Thyroid gland (tissue), 4 donors: ENCODE measurements around the gene ZNF14.

ENCODE experiments used
- POLR2A ChIP-seq, 2 donors: fragments of 450-650 bp; IDR thresholded peaks; one replicate each; pipeline ENCODE4 v1.6.1; 2017; ENCODE audit warnings: antibody characterized with exemption in 2 of 2, mild to moderate bottlenecking in 2 of 2, moderate library complexity in 1 of 2
- TF ChIP-seq, protein P1 (sequence below), 6 experiments: fragments of 200-600 bp in 3 of 6; fragments of 450-650 bp in 3 of 6; sonication (generic) in 3 of 6; IDR thresholded peaks; one replicate each; pipeline ENCODE4 v1.5.1; 2016 to 2019; ENCODE audit warnings: antibody characterized with exemption in 6 of 6, mild to moderate bottlenecking in 2 of 6, inconsistent platforms in 1 of 6, moderate library complexity in 1 of 6

DNA sequence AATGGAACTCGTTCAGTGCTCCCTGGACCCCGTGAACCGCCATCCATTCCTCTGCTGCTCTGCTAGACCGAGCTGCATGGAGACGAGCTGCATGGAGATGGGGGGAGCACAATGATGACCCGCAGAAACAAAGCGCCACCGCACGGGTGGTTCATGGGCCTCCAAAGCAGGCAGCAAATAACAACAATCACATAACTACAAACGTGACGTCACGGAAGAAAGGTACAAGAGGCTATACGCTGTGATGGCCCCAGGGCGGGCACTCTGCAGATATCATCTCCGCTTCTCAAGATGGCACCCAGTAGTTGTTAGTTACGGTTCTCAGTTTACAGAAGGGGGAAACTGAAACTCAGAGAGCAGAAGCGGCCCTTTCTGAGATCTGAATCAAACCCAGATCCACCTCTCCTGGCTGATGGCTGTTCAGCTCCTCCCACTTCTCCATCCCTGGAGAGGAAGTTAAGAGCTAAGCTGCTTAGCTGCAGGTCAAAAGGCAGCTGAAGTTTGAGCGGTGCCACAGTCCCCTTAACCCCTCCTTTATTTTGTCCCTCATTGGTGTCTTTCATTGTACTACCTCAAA lies 71.1 kb downstream of the ZNF14 start:
- TF ChIP-seq, protein P1, sequence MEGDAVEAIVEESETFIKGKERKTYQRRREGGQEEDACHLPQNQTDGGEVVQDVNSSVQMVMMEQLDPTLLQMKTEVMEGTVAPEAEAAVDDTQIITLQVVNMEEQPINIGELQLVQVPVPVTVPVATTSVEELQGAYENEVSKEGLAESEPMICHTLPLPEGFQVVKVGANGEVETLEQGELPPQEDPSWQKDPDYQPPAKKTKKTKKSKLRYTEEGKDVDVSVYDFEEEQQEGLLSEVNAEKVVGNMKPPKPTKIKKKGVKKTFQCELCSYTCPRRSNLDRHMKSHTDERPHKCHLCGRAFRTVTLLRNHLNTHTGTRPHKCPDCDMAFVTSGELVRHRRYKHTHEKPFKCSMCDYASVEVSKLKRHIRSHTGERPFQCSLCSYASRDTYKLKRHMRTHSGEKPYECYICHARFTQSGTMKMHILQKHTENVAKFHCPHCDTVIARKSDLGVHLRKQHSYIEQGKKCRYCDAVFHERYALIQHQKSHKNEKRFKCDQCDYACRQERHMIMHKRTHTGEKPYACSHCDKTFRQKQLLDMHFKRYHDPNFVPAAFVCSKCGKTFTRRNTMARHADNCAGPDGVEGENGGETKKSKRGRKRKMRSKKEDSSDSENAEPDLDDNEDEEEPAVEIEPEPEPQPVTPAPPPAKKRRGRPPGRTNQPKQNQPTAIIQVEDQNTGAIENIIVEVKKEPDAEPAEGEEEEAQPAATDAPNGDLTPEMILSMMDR (IDR thresholded peaks at IDR 0.05): no peak
- TF ChIP-seq POLR2A (IDR thresholded peaks at IDR 0.05): no peak
